GM19351 (cell line): ENCODE results near the gene MMP14.
"Not testable (repeated sequence)": the region's sequence is repeated elsewhere in the genome, so short reads cannot be mapped to it uniquely, and the experiment has no call there.

Experiments used
- ATAC-seq: cut with Tn5 transposase; IDR thresholded peaks from one replicate; pipeline ENCODE4 v1.9.1; 2021; ENCODE audit warnings: mild to moderate bottlenecking, moderate library complexity; ENCODE audit not compliant: unreplicated experiment

Gene MMP14

GRCh38 chr14:22841769-22842168, 5.4 kb downstream of the MMP14 start:
- no peak for ATAC-seq

- no peak for ATAC-seq
Observed at GRCh38 chr14:22842211-22843122, 6.1 kb downstream of the MMP14 start.

- no peak for ATAC-seq
Observed at GRCh38 chr14:22843123-22843925, 6.9 kb downstream of the MMP14 start.

- ATAC-seq, result no peak
Observed at GRCh38 chr14:22844221-22845102, 8.1 kb downstream of the MMP14 start.

GRCh38 chr14:22845103-22845394, 8.7 kb downstream of the MMP14 start:
- ATAC-seq, result no peak

GRCh38 chr14:22845821-22846625, 9.6 kb downstream of the MMP14 start:
- no peak for ATAC-seq

- ATAC-seq, result no peak
Observed at GRCh38 chr14:22846811-22847307, 10.5 kb downstream of the MMP14 start.

- no peak for ATAC-seq
Observed at GRCh38 chr14:22847661-22848341, 11.4 kb downstream of the MMP14 start.

- no peak for ATAC-seq
Observed at GRCh38 chr14:22848351-22849164, 12.2 kb downstream of the MMP14 start.

GRCh38 chr14:22849212-22849819, 12.9 kb downstream of the MMP14 start:
- no peak for ATAC-seq

GRCh38 chr14:22850944-22851764, 14.8 kb downstream of the MMP14 start:
- ATAC-seq, result no peak

- ATAC-seq, result not testable (repeated sequence)
Observed at GRCh38 chr14:22852178-22852577, 15.8 kb downstream of the MMP14 start.

- no peak for ATAC-seq
Observed at GRCh38 chr14:22852599-22852939, 16.2 kb downstream of the MMP14 start.

GRCh38 chr14:22852940-22853767, 16.8 kb downstream of the MMP14 start:
- peak; percentile 79 for ATAC-seq

GRCh38 chr14:22854296-22854695, 17.9 kb downstream of the MMP14 start:
- not testable (repeated sequence) for ATAC-seq

- no peak for ATAC-seq
Observed at GRCh38 chr14:22854963-22855724, 18.8 kb downstream of the MMP14 start.
